NCI-H187 (cell line): ENCODE results near the gene TMEM256.

Experiments
- DNase-seq, 2 experiments: peaks; one replicate each; lab custom pipeline; 2025; lab: John Stamatoyannopoulos, UW

The TMEM256 gene

DNA sequence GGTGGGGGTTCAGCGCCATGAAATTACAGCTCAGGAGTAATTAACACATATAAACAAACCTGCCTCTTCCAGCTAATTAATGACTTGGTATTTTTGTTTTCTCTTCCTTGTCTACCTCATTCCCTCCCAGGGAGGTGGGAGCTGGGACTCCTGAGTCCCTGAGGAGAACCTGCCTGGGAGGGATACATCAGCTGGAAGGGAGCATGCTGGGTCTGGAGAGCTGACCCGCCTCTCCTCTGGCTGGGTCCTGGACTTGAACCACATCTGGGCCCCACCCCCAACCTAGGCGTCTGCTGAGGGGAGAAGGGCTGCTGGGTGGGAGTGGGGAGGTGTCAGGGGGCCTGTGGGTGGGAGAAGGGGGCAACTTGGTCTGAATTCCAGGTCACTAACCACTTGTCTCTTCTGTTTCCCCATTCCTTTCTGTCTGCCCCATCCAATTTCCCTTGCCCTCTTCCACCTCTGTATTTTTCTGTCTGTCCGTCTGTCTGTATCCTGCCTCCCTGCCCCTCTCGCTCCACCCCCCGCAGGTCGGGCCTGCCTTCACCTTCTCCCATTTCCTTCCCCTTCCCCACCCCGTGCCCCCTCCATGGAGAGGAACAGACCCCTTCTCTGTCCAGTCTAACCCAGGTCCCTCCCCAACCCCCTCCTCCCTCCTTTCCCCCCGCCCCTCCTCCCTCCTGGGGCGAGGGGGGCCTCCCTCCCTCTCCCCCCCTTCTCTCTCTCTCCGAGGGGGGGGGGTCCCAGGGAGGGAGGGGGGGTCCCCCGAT lies 3.8 kb upstream of the TMEM256 start, which contains the start of gene NLGN2:
NLGN2 (plus strand) TSS at position 361 of the 767 bp plus-strand sequence. CDS start 411 bp downstream, outside the sequence.
- DNase-seq, result no peak

DNA sequence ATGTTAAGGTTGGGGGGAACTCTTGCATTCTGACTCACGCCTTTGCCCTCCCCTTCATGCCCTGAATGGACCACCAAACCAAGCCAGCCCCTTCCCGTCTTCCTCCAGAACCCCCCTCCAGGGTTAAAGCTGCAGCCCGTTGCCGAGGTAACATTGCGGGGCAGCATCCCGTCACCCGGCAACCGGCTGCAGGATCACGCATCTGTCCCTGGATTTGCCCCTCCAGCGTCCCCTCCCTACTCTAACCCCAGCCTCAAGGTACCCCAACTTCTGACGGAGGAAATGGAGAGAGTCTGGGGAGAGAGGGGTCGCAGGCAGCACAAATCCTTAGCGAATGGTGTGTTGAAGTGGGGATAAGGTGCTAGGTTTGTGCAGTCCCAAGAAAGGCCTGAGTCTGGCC lies 3.2 kb upstream of the TMEM256 start:
- DNase-seq, result no peak

DNA sequence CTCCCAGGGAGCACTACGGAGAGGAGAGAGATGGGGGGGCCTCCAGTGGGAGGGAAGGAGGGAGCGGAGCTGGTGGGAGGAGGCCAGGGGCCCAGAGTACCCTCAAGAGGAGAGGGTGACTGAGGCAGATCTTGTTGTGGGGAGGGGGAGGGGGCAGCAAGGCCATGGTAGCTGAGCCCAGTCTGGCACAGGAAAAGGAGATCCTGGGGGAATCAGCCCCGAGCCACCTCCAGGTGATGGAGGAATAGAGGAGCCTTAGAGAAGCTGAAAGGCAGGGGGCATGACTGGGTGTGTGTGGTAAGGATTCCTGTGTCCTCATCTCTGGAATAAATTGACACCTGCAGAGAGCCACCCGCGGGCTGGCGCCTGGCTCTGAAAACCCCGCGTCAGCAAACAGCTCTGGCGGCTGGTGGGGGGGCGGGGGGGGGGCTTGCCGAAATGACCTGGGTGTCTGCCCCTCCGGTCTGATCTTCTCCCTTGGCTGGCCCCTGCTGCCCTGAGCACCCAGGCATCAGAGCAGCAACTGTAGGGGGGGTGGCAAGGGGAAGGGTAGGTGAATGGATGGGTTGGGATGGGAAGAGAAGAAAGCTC lies 2.4 kb upstream of the TMEM256 start:
- DNase-seq, result no peak

DNA sequence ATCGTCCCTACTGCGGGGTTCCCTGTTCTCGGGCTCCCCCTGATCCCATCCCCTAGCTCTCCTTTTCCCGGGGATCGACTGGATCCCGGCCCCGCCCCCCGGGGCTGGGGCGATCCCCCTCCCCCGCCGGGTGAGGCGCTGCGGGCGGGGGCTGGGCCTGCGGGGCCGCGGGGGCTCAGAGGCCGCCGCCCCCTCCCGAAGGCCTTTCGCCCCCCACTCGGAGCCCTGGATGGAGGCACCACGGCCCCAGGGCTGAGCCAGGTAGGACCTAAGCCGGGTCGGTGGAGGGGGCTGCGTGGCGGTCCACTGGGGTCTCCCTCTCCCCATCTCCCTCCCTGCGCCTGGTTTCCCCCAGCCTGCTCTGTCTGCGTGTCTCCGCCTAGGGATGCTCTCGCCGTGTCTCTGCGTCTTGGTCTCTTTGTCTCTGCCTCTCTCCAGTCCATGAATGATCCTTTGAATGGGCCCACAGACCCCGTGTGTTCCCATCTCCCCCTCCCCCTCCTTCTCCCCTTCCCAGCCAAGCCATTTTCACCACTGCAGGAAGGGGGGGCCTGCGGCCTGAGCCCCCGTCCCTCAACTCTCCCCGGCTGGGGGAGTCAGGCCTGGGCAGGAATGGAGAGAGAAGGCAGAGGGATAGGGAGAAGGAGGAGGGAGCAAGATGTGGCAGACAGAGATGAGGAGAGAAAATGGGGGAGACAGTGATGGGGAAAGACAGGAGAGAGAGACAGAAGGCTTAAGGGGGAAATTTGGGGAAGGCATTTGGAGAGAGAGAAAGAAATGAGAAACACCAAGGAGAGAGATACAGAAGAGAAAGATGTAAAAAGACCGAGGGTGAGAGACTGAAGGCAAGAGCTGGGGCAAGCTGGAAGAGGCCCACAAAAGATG lies 1.7 kb upstream of the TMEM256 start:
- no peak for DNase-seq

DNA sequence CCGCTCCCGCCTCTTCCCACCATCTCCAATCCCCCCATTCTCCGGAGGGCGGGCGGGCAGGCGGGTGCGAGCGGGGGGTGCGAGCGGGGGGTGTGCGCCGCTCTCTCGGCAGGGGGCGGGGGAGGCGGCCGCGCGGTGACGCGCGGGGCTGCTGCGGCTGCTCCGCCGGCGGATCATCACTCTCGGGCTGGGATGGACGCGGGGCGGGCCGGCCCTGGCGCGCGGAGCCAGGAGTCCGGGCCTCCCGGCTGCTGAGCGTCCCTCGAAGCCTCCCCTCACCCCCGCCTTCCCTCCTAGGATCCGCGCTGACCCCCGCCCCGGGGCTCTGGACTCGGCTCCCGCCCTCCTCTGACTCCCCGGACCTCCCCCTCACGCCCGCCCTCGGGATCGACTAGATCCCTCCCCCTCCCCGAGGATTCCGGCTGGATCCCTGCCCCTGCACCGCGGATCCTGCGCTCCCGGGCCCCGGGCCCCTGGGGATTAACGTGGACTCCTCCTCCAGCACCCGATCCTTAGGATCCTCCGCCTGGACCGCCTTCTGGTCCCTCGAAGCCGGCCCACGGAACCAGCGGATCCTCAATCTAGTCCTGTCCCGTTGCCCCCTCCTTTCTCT lies 946 bp upstream of the TMEM256 start:
- DNase-seq, result no peak

DNA sequence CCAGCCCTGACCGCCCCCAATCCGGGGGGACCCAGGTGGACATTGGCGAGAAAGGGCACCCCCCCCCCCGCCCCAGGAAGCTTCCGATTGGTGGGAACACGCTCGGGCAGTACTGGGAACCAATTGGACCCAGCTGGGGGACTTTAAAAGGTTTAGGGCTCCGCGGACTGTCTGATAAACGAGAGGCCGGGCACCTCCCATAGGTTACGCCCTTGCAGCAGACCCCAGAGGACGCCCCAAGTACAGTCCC lies 245 bp downstream of the TMEM256 start:
- DNase-seq, result no peak

DNA sequence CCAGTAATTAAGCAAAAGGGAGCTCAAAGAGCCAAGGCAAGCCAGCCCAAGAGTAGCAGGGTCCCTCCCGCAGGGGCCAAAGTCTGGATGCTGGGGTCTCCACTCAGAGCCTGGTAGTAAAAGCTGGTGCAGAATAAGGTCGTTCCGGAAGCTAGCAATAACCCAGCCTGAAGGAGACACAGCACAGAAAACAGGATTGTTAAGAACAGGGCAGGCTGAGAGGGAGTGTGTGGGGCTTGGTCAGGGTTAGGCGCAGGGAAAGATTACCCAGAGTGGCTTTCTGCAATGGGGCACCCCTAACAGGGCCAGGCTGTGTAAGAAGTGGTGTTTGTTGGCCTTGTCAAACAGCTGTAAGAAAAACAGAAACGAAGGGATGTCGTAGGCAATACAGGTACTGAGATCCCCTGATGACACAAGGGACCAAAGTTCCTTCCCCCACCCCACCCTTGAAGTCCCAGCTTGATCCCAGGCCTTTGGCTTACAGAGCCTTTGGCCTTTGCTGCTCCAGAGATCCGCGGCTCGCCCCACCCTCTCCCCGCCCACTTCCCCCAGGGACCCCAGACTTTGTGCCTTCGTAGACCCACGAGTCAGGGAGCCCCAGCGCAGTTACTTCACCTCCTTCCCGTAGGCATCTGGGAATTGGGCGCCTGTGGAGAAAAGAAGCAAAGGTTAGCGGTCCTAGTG lies 712 bp downstream of the TMEM256 start:
- DNase-seq, result no peak

DNA sequence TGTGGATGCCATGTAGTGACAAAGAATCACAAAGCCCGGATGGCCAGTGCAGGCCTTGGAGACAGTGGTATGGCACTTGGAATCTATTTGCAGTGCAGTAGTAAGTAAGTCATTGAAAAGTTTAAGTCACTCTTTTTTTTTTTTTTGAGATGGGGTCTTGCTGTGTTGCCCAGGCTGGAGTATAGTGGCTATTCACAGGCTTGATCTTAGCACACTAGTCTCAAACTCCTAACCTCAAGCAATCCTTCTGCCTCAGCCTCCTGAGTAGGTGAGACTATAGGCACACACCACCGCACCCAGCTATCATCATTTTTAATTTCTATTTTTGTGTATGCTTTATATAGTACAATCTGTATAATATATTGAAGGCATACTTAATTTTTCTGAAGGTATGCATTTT lies 5.3 kb downstream of the TMEM256 start:
- DNase-seq, result no peak

DNA sequence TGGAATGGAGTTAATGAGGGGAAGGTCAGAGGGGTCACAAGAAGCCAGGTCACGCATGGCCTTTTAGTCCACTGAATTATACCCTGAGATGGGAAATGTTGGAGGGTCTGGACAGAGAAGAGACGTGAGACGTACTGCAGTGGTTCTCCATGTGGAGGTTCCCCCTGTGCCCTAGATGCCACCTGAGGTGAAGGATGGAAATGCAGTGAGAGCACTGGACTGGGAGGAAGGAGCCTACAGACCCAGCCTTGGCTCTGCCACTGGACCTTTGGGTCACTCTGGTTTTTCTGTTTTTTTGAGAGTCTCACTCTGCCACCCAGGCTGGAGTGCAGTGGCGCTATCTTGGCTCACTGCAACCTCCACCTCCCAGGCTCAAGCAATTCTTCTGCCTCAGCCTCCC lies 7.8 kb downstream of the TMEM256 start:
- DNase-seq, result no peak

DNA sequence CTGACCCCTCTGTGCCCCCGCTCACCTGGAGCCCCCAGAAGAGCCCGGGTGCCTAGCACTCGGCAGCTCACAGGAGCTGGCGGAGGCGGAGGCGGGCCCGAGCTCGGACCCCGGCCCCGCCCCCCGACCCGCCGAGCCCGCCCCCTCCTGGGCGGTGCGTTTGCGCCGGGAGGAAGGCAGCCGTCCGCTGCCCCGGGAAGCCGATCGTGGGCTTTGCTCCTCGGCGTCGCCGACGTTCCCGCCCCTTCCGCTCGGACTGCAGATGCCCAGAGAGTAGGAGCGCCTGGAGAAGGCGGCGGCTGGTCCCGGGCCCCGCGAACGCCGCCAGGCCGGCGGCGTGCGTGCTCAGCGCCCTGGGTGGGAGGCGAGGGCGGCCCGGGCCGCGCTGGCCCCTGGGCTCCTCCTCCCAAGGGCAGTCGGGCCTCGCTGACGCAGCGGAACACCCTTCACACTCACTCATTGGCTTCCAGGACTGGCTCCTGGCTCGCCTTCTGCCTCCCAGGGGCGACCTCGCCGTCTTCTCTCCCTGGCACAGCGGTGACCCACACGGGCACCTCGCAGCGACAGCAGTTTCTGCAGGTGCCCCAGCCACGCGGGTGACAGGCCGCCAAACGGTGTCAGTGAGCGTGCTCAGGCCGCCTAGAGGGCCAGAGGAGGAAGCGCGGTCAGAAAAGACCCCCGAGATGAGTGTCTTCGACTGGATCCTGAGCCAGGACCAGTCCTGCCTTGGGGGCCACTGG lies 9.3 kb downstream of the TMEM256 start, which contains the start of gene PLSCR3:
PLSCR3 (minus strand) TSS at position 74 of the 740 bp plus-strand sequence. CDS start 415 bp downstream, outside the sequence.
- DNase-seq, result peak in 1 of 2 experiments; percentile 40

DNA sequence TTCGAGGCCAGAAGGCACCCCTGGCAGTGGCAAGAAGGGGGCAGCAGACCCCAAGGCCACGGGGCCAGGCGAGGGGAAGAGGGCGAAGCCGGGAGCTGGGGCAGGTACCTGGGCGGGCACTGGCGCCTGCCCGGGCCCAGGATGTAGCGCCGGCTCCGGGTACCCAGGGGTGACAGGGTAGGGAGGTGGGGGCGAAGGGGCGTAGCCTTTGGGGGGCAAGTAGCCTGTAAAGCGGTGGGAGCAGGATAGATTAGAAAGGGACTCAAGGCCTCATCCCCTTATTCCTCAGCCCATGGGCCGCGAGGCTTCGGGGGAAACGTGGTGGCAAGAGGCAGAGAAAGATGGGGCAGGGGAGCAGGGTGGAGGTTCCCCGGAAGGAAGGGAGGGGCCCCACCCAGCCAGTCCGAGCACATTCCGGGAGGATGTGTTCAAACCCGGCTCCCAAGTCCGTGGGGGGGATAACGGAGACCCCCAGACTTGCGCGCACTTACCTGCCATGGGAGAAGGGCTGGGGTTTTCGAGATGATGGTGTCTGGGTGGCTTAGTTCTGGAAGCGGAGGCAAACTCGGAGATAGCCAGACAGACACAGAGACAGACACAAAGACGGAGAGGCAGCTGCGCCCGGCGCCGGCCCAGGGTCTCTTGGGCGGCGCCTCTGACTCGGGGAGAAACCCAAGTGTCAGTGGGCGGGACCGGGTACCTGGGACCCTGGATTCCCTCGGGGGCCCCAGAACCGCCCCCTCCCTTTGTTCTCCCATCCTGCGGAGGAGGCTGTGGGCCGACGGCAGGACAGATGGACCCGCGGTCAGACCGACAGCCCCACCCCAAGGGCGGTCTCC lies 10.1 kb downstream of the TMEM256 start:
- peak in 1 of 2 experiments; percentile 40 for DNase-seq

DNA sequence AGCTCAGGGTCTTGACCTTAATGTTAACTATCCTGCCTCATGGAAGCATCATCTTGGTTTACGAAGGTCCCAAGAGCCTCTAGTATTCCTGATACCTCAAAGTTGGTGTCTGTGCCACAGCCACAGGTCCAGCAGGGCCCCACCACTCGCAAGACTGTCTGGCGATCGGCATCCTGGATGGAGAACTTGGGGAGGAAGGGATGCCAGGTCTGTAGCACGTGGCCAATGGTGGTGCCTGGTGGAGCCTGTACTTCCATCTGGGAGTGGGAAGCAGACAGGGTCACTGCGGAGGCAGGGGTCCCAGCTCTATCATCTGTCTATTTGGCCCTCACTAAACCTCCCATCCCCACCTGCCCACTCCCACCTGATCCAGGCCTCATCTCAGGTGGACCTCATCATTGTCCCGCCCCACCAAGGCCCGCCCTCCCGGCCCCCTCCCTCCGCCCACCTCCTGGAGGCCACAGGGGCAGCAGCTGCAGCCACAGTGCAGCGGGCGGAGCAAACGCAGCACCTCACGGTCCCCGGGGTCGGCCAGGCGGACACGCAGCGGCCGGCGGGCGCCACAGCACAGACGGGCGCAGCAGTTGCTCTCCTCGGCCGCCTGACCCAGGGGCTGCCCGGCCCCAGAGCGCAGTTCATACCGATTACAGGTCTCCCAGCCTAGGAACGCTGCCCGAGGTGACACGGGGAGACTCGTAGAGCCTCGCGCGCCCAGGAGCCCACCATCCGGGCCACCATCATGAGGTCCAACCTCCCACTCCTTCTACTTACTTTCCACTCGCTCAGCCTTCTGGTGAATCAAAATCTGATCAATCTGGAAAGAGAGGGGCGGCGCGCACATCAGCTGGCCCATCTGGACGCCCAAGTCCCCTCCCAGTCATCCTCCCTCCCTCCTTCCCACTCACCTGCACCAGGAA lies 10.9 kb downstream of the TMEM256 start:
- DNase-seq, result no peak

DNA sequence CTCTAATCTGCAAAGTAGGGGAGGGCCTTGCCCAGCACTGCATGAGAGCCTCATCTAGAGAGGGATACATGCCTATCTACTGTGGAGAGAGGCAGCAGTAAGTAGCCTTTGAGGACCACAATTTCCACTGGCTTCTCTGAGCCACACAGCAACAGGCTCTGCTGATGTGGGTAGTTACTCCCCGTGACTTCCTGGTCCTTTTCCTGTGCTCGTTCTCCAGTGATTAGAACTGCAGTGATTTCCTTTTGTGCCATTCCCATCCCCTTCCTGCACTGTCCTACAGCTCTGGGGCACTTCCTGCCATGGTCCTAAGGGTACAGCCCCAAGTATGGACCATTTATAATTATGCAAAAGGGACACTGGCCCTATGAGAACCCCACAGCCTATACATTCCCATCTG lies 12.6 kb downstream of the TMEM256 start:
- DNase-seq, result no peak

DNA sequence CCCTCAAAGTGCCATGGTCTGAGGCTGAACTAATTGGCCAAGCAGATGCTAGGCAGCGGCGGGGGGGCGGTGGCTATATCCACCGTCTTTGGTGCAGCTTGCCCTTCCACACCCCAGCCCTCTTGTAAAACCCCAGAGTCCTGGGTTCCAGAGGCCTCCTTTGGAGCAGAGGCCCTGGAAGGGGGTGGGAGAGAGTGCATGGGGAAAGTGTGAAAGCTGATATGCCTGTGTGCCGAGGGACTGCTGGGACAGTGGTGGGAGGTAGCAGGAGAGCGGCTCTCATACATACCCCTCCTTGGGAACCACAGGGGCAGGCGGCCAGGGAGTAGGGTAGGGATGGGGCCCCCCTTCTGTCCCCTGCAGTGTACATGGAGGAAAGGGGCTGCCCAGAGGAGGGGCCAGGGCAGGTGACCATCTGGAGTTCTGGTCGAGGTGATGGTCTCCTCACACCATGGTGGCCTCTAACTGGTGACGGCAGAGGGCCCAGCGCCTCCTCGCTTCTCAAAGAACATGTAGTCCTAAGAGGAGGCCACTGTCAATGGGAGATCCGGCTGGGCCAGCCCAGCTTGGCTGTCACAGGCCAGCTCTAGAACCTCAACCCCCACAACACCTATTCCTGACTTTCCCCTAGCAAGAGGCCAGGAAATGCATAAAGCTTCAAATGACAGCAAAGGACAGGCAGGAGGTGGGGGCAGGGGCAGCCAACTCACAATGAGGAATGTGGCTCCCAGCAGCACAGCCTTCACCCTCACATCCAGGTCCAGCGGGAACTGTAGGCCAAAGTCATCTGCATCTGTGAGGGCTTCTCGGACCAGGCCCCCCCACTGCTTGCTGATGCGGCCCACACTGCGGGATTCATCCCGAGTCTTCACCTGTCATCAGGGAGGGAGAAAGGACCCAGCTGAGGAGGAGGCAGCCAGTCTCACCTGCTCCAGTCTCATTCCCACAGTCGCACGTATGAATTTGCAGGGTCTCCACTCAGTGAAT lies 13.7 kb downstream of the TMEM256 start:
- DNase-seq, result no peak

DNA sequence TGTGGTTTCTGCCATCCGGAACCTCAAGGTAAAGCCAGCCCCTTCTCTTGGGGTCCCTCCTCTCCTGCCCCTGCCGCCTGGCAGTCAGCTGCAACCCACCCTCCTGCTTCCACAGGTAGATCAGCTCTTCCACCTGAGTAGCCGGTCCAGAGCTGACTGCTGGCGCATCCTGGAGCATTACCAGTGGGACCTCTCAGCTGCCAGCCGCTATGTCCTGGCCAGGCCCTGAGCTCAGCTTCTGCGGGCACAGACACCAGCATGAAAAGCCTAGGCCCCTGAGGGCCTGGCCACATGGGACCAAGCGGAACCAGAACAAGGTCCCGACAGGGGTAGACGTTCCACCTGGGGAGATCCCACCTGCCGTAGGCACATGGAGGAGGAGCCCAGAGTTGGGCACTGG lies 15.0 kb downstream of the TMEM256 start:
- DNase-seq, result no peak

DNA sequence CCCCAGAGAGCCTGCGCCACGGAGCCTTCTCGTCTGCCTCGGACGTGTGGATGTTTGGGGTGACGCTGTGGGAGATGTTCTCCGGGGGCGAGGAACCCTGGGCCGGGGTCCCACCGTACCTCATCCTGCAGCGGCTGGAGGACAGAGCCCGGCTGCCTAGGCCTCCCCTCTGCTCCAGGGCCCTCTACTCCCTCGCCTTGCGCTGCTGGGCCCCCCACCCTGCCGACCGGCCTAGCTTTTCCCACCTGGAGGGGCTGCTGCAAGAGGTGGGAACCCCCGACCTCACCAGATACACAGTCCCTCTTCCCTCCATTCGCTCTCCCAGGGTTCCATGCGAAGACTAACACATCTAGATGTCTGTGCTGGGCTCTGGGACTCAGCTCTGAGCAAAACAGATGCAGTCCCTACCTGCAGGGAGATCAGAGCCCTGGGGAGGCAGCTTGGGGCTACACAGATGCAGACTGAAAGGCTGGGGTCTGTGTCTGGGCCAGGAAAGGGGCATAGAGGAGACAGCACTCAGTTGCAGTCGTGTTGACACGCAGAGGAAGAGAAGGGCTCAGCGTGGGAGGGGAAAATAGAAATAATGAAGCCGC lies 19.3 kb downstream of the TMEM256 start:
- no peak for DNase-seq

DNA sequence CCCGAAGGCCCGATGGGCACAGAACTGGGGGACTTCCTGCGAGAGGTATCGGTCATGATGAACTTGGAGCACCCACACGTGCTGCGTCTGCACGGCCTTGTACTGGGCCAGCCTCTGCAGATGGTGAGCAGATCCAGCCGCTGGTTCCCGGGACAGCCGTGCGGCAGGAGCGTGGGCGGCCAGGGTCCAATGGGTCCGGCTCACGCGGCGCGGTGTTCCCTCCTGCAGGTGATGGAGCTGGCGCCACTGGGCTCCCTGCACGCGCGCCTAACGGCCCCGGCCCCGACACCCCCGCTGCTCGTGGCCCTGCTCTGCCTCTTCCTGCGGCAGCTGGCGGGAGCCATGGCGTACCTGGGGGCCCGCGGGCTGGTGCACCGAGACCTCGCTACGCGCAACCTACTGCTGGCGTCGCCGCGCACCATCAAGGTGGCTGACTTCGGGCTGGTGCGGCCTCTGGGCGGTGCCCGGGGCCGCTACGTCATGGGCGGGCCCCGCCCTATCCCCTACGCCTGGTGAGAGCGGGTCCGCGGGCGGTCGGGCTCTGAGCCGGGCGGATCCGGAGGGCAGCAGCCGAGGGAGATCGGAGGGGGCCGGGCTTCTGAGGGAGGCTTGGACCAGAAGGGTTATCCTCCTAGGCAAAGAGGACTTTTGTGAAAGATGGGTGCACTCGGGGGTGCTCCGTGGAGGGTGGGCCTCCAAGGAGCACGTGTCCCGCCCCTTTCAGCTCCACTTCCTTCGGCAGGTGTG lies 20.0 kb downstream of the TMEM256 start:
- peak; percentile 17 to 21 for DNase-seq
